SH-SY5Y (cell line): Measurements from ENCODE around the gene SLC26A11.

Source experiments
- GATA2 ChIP-seq: IDR thresholded peaks from 2 replicates; pipeline ENCODE4 v1.6.1; 2011; ENCODE audit warnings: mild to moderate bottlenecking, low read depth, low read length
- GATA3 ChIP-seq: IDR thresholded peaks from 2 replicates; pipeline ENCODE4 v1.6.1; 2011; ENCODE audit warnings: low read depth, mild to moderate bottlenecking, low read length, moderate library complexity

GRCh38 chr17:80219763-80220053, 519 bp upstream of the SLC26A11 start:
- TF ChIP-seq GATA2: no peak
- no peak for TF ChIP-seq GATA3
